H1 (cell line): ENCODE measurements around the gene SLC25A36. TPM values are rescaled to one million over a fixed set of nuclear protein-coding genes. Genes with fewer than 3 reads are reported as not detected.

Experiments used
- CTCF ChIA-PET: fragments of 300-600 bp; sonication (Branson Sonifier 250); formaldehyde crosslinking; loops from one replicate; lab custom pipeline; 2021; ENCODE audit not compliant: partially characterized antibody; lab: Charles Lee
- POLR2A ChIA-PET: fragments of 300-600 bp; sonication (Branson Sonifier 250); formaldehyde crosslinking; loops from one replicate; lab custom pipeline; 2021; ENCODE audit warnings: inconsistent platforms; ENCODE audit not compliant: partially characterized antibody; lab: Charles Lee
- DNase-seq, 2 experiments: peaks; one replicate each; pipeline versions ENCODE4 v3.0.0 to v3.0.0-alpha.2; 2010 to 2022; ENCODE audit warnings: low spot score in 2 of 2, low read depth in 1 of 2, mixed read lengths in 1 of 2
- FAIRE-seq: peaks from 2 replicates; lab custom pipeline; 2011; peaks lifted over from hg19 to GRCh38; lab: Jason Lieb, UNC
- H2AFZ ChIP-seq: 2 replicates; pipeline ENCODE4 v1.8.1; 2012; ENCODE audit warnings: low read length, inconsistent platforms
- H2AK5ac ChIP-seq: 2 replicates; pipeline ENCODE4 v1.6.1; 2013; ENCODE audit warnings: low read depth, low read length
- H2BK120ac ChIP-seq: replicated peaks from 2 replicates; pipeline ENCODE3; 2013; ENCODE audit warnings: low read depth, low read length, inconsistent platforms
- H2BK12ac ChIP-seq: 2 replicates; pipeline ENCODE4 v1.6.1; 2013; ENCODE audit warnings: low read depth, low read length
- H2BK15ac ChIP-seq: 2 replicates; pipeline ENCODE4 v1.6.1; 2013; ENCODE audit warnings: low read length
- H2BK20ac ChIP-seq: 2 replicates; pipeline ENCODE4 v1.6.1; 2013; ENCODE audit warnings: low read length
- H2BK5ac ChIP-seq: 2 replicates; pipeline ENCODE4 v1.6.1; 2013; ENCODE audit warnings: low read depth, low read length
- H3K14ac ChIP-seq: 2 replicates; pipeline ENCODE4 v1.6.1; 2013; ENCODE audit warnings: inconsistent platforms; ENCODE audit not compliant: insufficient read length
- H3K18ac ChIP-seq: 2 replicates; pipeline ENCODE4 v1.6.1; 2013; ENCODE audit warnings: low read length; ENCODE audit errors: extremely low read depth
- H3K23ac ChIP-seq: 2 replicates; pipeline ENCODE4 v1.6.1; 2013; ENCODE audit warnings: inconsistent platforms; ENCODE audit not compliant: insufficient read length
- H3K23me2 ChIP-seq: 2 replicates; pipeline ENCODE4 v1.6.1; 2013; ENCODE audit warnings: low read depth, low read length
- H3K27ac ChIP-seq: 2 replicates; pipeline ENCODE4 v1.6.1; 2011; ENCODE audit warnings: low read depth, low read length, inconsistent platforms
- H3K27me3 ChIP-seq, 4 experiments: replicated peaks in 1 of 4; 1 replicate in 1 of 4; 2 replicates in 3 of 4; pipeline versions ENCODE4 v1.6.1 to v1.8.1; 2011 to 2013; ENCODE audit warnings: low read length in 3 of 4, mild to moderate bottlenecking in 3 of 4, inconsistent platforms in 2 of 4, mixed read lengths in 2 of 4, moderate library complexity in 1 of 4; ENCODE audit not compliant: control insufficient read depth in 3 of 4, insufficient read depth in 3 of 4; ENCODE audit errors: extremely low read depth in 1 of 4
- H3K36me3 ChIP-seq, 4 experiments: 2 replicates each; pipeline versions ENCODE4 v1.6.1 to v1.8.1; 2011 to 2013; ENCODE audit warnings: mild to moderate bottlenecking in 4 of 4, low read length in 3 of 4, moderate library complexity in 2 of 4, control low read depth in 1 of 4, inconsistent platforms in 1 of 4; ENCODE audit not compliant: insufficient read depth in 4 of 4, control insufficient read depth in 2 of 4
- H3K4ac ChIP-seq: replicated peaks from 2 replicates; pipeline ENCODE3; 2013; ENCODE audit warnings: low read length, low read depth, mixed read lengths, inconsistent platforms; ENCODE audit not compliant: insufficient read length
- H3K4me1 ChIP-seq, 4 experiments: replicated peaks in 1 of 4; 1 replicate in 1 of 4; 2 replicates in 3 of 4; pipeline versions ENCODE4 v1.6.1 to v1.8.1; 2011 to 2013; ENCODE audit warnings: low read length in 3 of 4, inconsistent platforms in 2 of 4, mixed read lengths in 1 of 4; ENCODE audit not compliant: insufficient read depth in 4 of 4, control insufficient read depth in 3 of 4
- H3K4me2 ChIP-seq, 2 experiments: 2 replicates each; pipeline versions ENCODE4 v1.6.1 to v1.8.1; 2011 to 2013; ENCODE audit warnings: low read depth in 2 of 2, low read length in 2 of 2, control low read depth in 1 of 2, inconsistent platforms in 1 of 2, mild to moderate bottlenecking in 1 of 2; ENCODE audit not compliant: insufficient read depth in 1 of 2
- H3K4me3 ChIP-seq, 4 experiments: fragments of 200-600, 300-600 bp in 1 of 4; sonication (generic), shearing (Covaris generic), sonication (Bioruptor Twin) in 1 of 4; 2 replicates each; pipeline versions ENCODE4 v1.5.1 to v1.8.1; 2011 to 2016; ENCODE audit warnings: low read length in 4 of 4, low read depth in 3 of 4, control low read depth in 2 of 4, inconsistent platforms in 2 of 4, mild to moderate bottlenecking in 2 of 4, mixed read lengths in 1 of 4, moderate library complexity in 1 of 4; ENCODE audit not compliant: insufficient read depth in 2 of 4; ENCODE audit errors: extremely low read depth in 1 of 4
- H3K56ac ChIP-seq: replicated peaks from 2 replicates; pipeline ENCODE3; 2013; ENCODE audit warnings: low read depth, mild to moderate bottlenecking, mixed read lengths, low read length, inconsistent platforms; ENCODE audit not compliant: insufficient read length
- H3K79me1 ChIP-seq: 2 replicates; pipeline ENCODE4 v1.6.1; 2013; ENCODE audit warnings: low read depth, low read length, control low read depth
- H3K79me2 ChIP-seq, 2 experiments: 2 replicates each; pipeline versions ENCODE4 v1.6.1 to v1.8.1; 2012 to 2013; ENCODE audit warnings: low read length in 2 of 2, mild to moderate bottlenecking in 2 of 2, inconsistent platforms in 1 of 2; ENCODE audit not compliant: insufficient read depth in 2 of 2, control insufficient read depth in 1 of 2
- H3K9ac ChIP-seq, 4 experiments: replicated peaks in 1 of 4; 1 replicate in 1 of 4; 2 replicates in 3 of 4; pipeline versions ENCODE4 v1.6.1 to v1.8.1; 2011 to 2013; ENCODE audit warnings: low read depth in 3 of 4, low read length in 3 of 4, control low read depth in 2 of 4, mild to moderate bottlenecking in 2 of 4, moderate library complexity in 2 of 4, inconsistent platforms in 1 of 4; ENCODE audit errors: extremely low read depth in 1 of 4
- H3K9me3 ChIP-seq, 2 experiments: 2 replicates each; pipeline versions ENCODE4 v1.6.1 to v1.8.1; 2012 to 2013; ENCODE audit warnings: mild to moderate bottlenecking in 2 of 2, moderate library complexity in 2 of 2, control low read depth in 1 of 2, inconsistent platforms in 1 of 2, low read depth in 1 of 2, low read length in 1 of 2, mixed read lengths in 1 of 2; ENCODE audit not compliant: insufficient read depth in 2 of 2
- H4K20me1 ChIP-seq, 2 experiments: replicated peaks in 1 of 2; 2 replicates each; pipeline versions ENCODE3 to v1.8.1; 2011 to 2013; ENCODE audit warnings: inconsistent platforms in 2 of 2, low read length in 2 of 2, mild to moderate bottlenecking in 1 of 2; ENCODE audit not compliant: insufficient read depth in 2 of 2, control insufficient read depth in 1 of 2
- H4K5ac ChIP-seq: 2 replicates; pipeline ENCODE4 v1.6.1; 2013; ENCODE audit warnings: low read length, low read depth, mixed read lengths, inconsistent platforms; ENCODE audit not compliant: insufficient read length
- H4K8ac ChIP-seq: 2 replicates; pipeline ENCODE4 v1.8.0; 2013; ENCODE audit warnings: mild to moderate bottlenecking, moderate library complexity, low read length, inconsistent platforms; ENCODE audit not compliant: insufficient read depth; ENCODE audit errors: extremely low read depth
- H4K91ac ChIP-seq: replicated peaks from 2 replicates; pipeline ENCODE3; 2013; ENCODE audit warnings: low read length, mixed read lengths, inconsistent platforms; ENCODE audit not compliant: insufficient read length
- BACH1 ChIP-seq: IDR thresholded peaks from 2 replicates; pipeline ENCODE4 v1.6.1; 2012; ENCODE audit warnings: low read length, improper control_type of control experiment
- BRCA1 ChIP-seq: IDR thresholded peaks from 2 replicates; pipeline ENCODE4 v1.6.1; 2012; ENCODE audit warnings: low read depth, low read length, improper control_type of control experiment
- CHD1 ChIP-seq: IDR thresholded peaks from 2 replicates; pipeline ENCODE4 v1.6.1; 2012; ENCODE audit warnings: low read depth, low read length, improper control_type of control experiment
- CHD2 ChIP-seq: IDR thresholded peaks from 2 replicates; pipeline ENCODE4 v1.6.1; 2012; ENCODE audit warnings: low read length, improper control_type of control experiment
- EZH2 ChIP-seq: fragments of 200-600 bp; sonication (generic); IDR thresholded peaks from 2 replicates; pipeline ENCODE4 v1.7.1; 2012; ENCODE audit warnings: low read depth, mild to moderate bottlenecking, moderate library complexity, low read length, inconsistent platforms; ENCODE audit not compliant: severe bottlenecking
- GABPA ChIP-seq: IDR thresholded peaks from 2 replicates; pipeline ENCODE4 v1.6.1; 2011; ENCODE audit warnings: mild to moderate bottlenecking, low read length, moderate library complexity, borderline replicate concordance; ENCODE audit not compliant: insufficient read depth
- GTF2F1 ChIP-seq: IDR thresholded peaks from 2 replicates; pipeline ENCODE4 v1.6.1; 2012; ENCODE audit warnings: low read depth, low read length, improper control_type of control experiment, borderline replicate concordance
- HDAC6 ChIP-seq: IDR thresholded peaks from one replicate; pipeline ENCODE4 v1.7.1; 2012; ENCODE audit warnings: low read depth, mild to moderate bottlenecking, inconsistent platforms, low read length, moderate library complexity
- RNF2 ChIP-seq: fragments of 200-900, 300-1000 bp; sonication (generic); IDR thresholded peaks from 2 replicates; pipeline ENCODE4 v1.7.1; 2016; ENCODE audit warnings: borderline replicate concordance, low read depth, mild to moderate bottlenecking, antibody characterized with exemption, low read length; ENCODE audit not compliant: poor library complexity, severe bottlenecking; ENCODE audit errors: missing control alignments
- SIN3A ChIP-seq, 2 experiments: IDR thresholded peaks in 1 of 2; conservative IDR thresholded peaks in 1 of 2; 2 replicates each; pipeline ENCODE4 v1.6.1; 2011 to 2012; ENCODE audit warnings: low read length in 2 of 2, improper control_type of control experiment in 1 of 2, low read depth in 1 of 2, mild to moderate bottlenecking in 1 of 2
- SIX5 ChIP-seq: IDR thresholded peaks from 2 replicates; pipeline ENCODE4 v1.6.1; 2011; ENCODE audit warnings: mild to moderate bottlenecking, low read depth, low read length
- SP4 ChIP-seq: IDR thresholded peaks from 2 replicates; pipeline ENCODE4 v1.6.1; 2012; ENCODE audit warnings: low read length, inconsistent platforms
- TAF1 ChIP-seq: IDR thresholded peaks from 2 replicates; pipeline ENCODE4 v1.6.1; 2011; ENCODE audit warnings: mild to moderate bottlenecking, low read depth, low read length
- TBP ChIP-seq: IDR thresholded peaks from 2 replicates; pipeline ENCODE4 v1.6.1; 2011; ENCODE audit warnings: low read depth, low read length, improper control_type of control experiment
- ZNF274 ChIP-seq: IDR thresholded peaks from 2 replicates; pipeline ENCODE4 v1.7.0; 2012; ENCODE audit warnings: low read length, borderline replicate concordance; ENCODE audit errors: extremely low read depth
- WGBS, 2 experiments: shearing (Covaris generic) in 1 of 2; methylation state at CpG; one replicate each; pipeline versions ENCODE4 v1.1.6 to v1.1.7; 2013 to 2015; ENCODE audit warnings: low lambda C conversion rate in 2 of 2, mixed read lengths in 2 of 2, inconsistent platforms in 1 of 2, low coverage in 1 of 2, missing lambda C conversion rate in 1 of 2; ENCODE audit not compliant: insufficient replicate concordance in 2 of 2, insufficient coverage in 1 of 2, insufficient read length in 1 of 2; ENCODE audit errors: extremely low coverage in 1 of 2, missing lambda C conversion rate in 1 of 2; 5-methylcytosine and 5-hydroxymethylcytosine counted together
- polyA plus RNA-seq, 7 experiments: library from polyadenylated mRNA; depleted of rRNA in 3 of 7; stranded (reverse) in 5 of 7; unstranded in 2 of 7; fragments of >200 nt in 5 of 7; fragments of 200-250 nt in 2 of 7; gene quantifications; 1 replicate in 5 of 7; 2 replicates in 1 of 7; 4 replicates in 1 of 7; pipeline versions ENCODE4 v1.2.1 to v1.2.3, GENCODE V29; 2011 to 2013; ENCODE audit warnings: missing spikeins in 2 of 7, mixed read lengths in 2 of 7
- total RNA-seq: library from RNA; stranded (reverse); fragmentation: NEBNext Ultra II Directional; extraction: Animal tissue kit (Norgen Biotek cat#: 25700); gene quantifications from 2 replicates; pipeline ENCODE4 v1.2.1, GENCODE V29; 2021

Gene SLC25A36
- total and polyA plus RNA-seq, 2 of the 8 experiments (the other 6 are each of a cell fraction or from before 2014, with no cell fraction given) = 42.9 to 71.8 TPM

DNA sequence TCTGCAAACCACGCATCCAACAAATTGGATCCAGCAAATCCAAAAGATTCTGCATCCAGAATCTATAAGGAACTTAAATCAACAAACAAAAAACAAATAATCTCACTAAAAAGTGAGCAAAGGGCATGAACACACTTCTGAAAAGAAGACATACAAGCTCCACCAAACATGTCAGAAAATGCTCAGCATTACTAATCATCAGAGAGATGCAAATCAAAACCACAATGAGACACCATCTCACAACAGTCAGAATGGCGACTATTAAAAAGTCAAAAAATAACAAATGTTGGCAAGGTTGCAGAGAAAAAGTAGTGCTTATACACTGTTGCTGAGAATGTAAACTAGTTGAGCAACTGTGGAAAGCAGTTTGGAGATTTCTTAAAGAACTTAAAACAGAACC lies 21.6 kb upstream of the SLC25A36 start:
- H4K20me1 ChIP-seq = peaks cover 0 to 2% of the 10 kb centered on the region in 2 experiments
- CTCF ChIA-PET = no interaction called here

More for the DNA sequence above, 21.6 kb upstream of the SLC25A36 start:
- H3K79me1 ChIP-seq = no peaks in the 10 kb centered on the region
- H3K23ac ChIP-seq = no peak overlapping the region
- H3K4me3 ChIP-seq = no peak overlapping the region
- no peak overlapping the region for H3K4ac ChIP-seq
- no peak overlapping the region for H3K4me2 ChIP-seq
- H2BK12ac ChIP-seq = no peak overlapping the region
- H3K18ac ChIP-seq = no peak overlapping the region
- no peaks in the 10 kb centered on the region for H3K79me2 ChIP-seq
- no peak for FAIRE-seq
- H3K56ac ChIP-seq = no peak overlapping the region
- H4K91ac ChIP-seq = no peak overlapping the region
- no peak overlapping the region for H2AFZ ChIP-seq
- 90% methylated on average over 2 of the region's 2 CpGs; no CpG with 5 or more reads in 1 of the 2 experiments for WGBS, 2 experiments
- H4K8ac ChIP-seq = no peak overlapping the region
- no peak overlapping the region for H3K27ac ChIP-seq
- no peak overlapping the region for H2AK5ac ChIP-seq
- TF ChIP-seq CHD2 = no peak
- no peak for TF ChIP-seq EZH2
- TF ChIP-seq BRCA1 = no peak
- TF ChIP-seq TAF1 = no peak
- TF ChIP-seq SP4 = no peak
- no peak for TF ChIP-seq GTF2F1
- TF ChIP-seq SIX5 = no peak
- no peak for TF ChIP-seq HDAC6
- no peak for TF ChIP-seq CHD1
- no peak for TF ChIP-seq BACH1
- TF ChIP-seq SIN3A (conservative IDR thresholded peaks at IDR 0.05 in 1 of 2, IDR thresholded peaks at IDR 0.05 in 1 of 2; ENCODE audit: low read depth in 1 of 2, low read length in 2 of 2) = no peak
- TF ChIP-seq GABPA = no peak
- TF ChIP-seq ZNF274 = no peak
- TF ChIP-seq RNF2 = no peak
- TF ChIP-seq TBP = no peak
- H2BK120ac ChIP-seq = no peak overlapping the region
- no peak overlapping the region for H2BK5ac ChIP-seq
- H3K27me3 ChIP-seq = no peaks in the 10 kb centered on the region; a peak in 1 of 7 replicates
- no peak overlapping the region for H2BK15ac ChIP-seq
- no peaks in the 10 kb centered on the region for H3K9me3 ChIP-seq
- H2BK20ac ChIP-seq = no peak overlapping the region
- no peaks in the 10 kb centered on the region for H3K4me1 ChIP-seq
- DNase-seq = no peak
- no peak overlapping the region for H3K9ac ChIP-seq
- no peak overlapping the region for H4K5ac ChIP-seq
- H3K23me2 ChIP-seq = no peaks in the 10 kb centered on the region
- H3K14ac ChIP-seq = no peak overlapping the region
- no peaks in the 10 kb centered on the region for H3K36me3 ChIP-seq
- POLR2A ChIA-PET = no interaction called here
